H1 (cell line): Measurements from ENCODE around the gene DOCK1. TPM values are rescaled to one million over a fixed set of nuclear protein-coding genes. Genes with fewer than 3 reads are reported as not detected.
A peak's percentile ranks its signal among the peaks of the same experiment; 100 is the strongest.

Source experiments
- CTCF ChIA-PET: fragments of 300-600 bp; sonication (Branson Sonifier 250); formaldehyde crosslinking; loops from one replicate; lab custom pipeline; 2021; ENCODE audit not compliant: partially characterized antibody; lab: Charles Lee
- POLR2A ChIA-PET: fragments of 300-600 bp; sonication (Branson Sonifier 250); formaldehyde crosslinking; loops from one replicate; lab custom pipeline; 2021; ENCODE audit warnings: inconsistent platforms; ENCODE audit not compliant: partially characterized antibody; lab: Charles Lee
- DNase-seq, 2 experiments: peaks; one replicate each; pipeline versions ENCODE4 v3.0.0 to v3.0.0-alpha.2; 2010 to 2022; ENCODE audit warnings: low spot score in 2 of 2, low read depth in 1 of 2, mixed read lengths in 1 of 2
- FAIRE-seq: peaks from 2 replicates; lab custom pipeline; 2011; peaks lifted over from hg19 to GRCh38; lab: Jason Lieb, UNC
- H2AFZ ChIP-seq: 2 replicates; pipeline ENCODE4 v1.8.1; 2012; ENCODE audit warnings: low read length, inconsistent platforms
- H2AK5ac ChIP-seq: 2 replicates; pipeline ENCODE4 v1.6.1; 2013; ENCODE audit warnings: low read depth, low read length
- H2BK120ac ChIP-seq: replicated peaks from 2 replicates; pipeline ENCODE3; 2013; ENCODE audit warnings: low read depth, low read length, inconsistent platforms
- H2BK12ac ChIP-seq: 2 replicates; pipeline ENCODE4 v1.6.1; 2013; ENCODE audit warnings: low read depth, low read length
- H2BK15ac ChIP-seq: 2 replicates; pipeline ENCODE4 v1.6.1; 2013; ENCODE audit warnings: low read length
- H2BK20ac ChIP-seq: 2 replicates; pipeline ENCODE4 v1.6.1; 2013; ENCODE audit warnings: low read length
- H2BK5ac ChIP-seq: 2 replicates; pipeline ENCODE4 v1.6.1; 2013; ENCODE audit warnings: low read depth, low read length
- H3K14ac ChIP-seq: 2 replicates; pipeline ENCODE4 v1.6.1; 2013; ENCODE audit warnings: inconsistent platforms; ENCODE audit not compliant: insufficient read length
- H3K18ac ChIP-seq: 2 replicates; pipeline ENCODE4 v1.6.1; 2013; ENCODE audit warnings: low read length; ENCODE audit errors: extremely low read depth
- H3K23ac ChIP-seq: 2 replicates; pipeline ENCODE4 v1.6.1; 2013; ENCODE audit warnings: inconsistent platforms; ENCODE audit not compliant: insufficient read length
- H3K23me2 ChIP-seq: 2 replicates; pipeline ENCODE4 v1.6.1; 2013; ENCODE audit warnings: low read depth, low read length
- H3K27ac ChIP-seq: 2 replicates; pipeline ENCODE4 v1.6.1; 2011; ENCODE audit warnings: low read depth, low read length, inconsistent platforms
- H3K27me3 ChIP-seq, 4 experiments: replicated peaks in 1 of 4; 1 replicate in 1 of 4; 2 replicates in 3 of 4; pipeline versions ENCODE4 v1.6.1 to v1.8.1; 2011 to 2013; ENCODE audit warnings: low read length in 3 of 4, mild to moderate bottlenecking in 3 of 4, inconsistent platforms in 2 of 4, mixed read lengths in 2 of 4, moderate library complexity in 1 of 4; ENCODE audit not compliant: control insufficient read depth in 3 of 4, insufficient read depth in 3 of 4; ENCODE audit errors: extremely low read depth in 1 of 4
- H3K36me3 ChIP-seq, 4 experiments: 2 replicates each; pipeline versions ENCODE4 v1.6.1 to v1.8.1; 2011 to 2013; ENCODE audit warnings: mild to moderate bottlenecking in 4 of 4, low read length in 3 of 4, moderate library complexity in 2 of 4, control low read depth in 1 of 4, inconsistent platforms in 1 of 4; ENCODE audit not compliant: insufficient read depth in 4 of 4, control insufficient read depth in 2 of 4
- H3K4ac ChIP-seq: replicated peaks from 2 replicates; pipeline ENCODE3; 2013; ENCODE audit warnings: low read length, low read depth, mixed read lengths, inconsistent platforms; ENCODE audit not compliant: insufficient read length
- H3K4me1 ChIP-seq, 4 experiments: replicated peaks in 1 of 4; 1 replicate in 1 of 4; 2 replicates in 3 of 4; pipeline versions ENCODE4 v1.6.1 to v1.8.1; 2011 to 2013; ENCODE audit warnings: low read length in 3 of 4, inconsistent platforms in 2 of 4, mixed read lengths in 1 of 4; ENCODE audit not compliant: insufficient read depth in 4 of 4, control insufficient read depth in 3 of 4
- H3K4me2 ChIP-seq, 2 experiments: 2 replicates each; pipeline versions ENCODE4 v1.6.1 to v1.8.1; 2011 to 2013; ENCODE audit warnings: low read depth in 2 of 2, low read length in 2 of 2, control low read depth in 1 of 2, inconsistent platforms in 1 of 2, mild to moderate bottlenecking in 1 of 2; ENCODE audit not compliant: insufficient read depth in 1 of 2
- H3K4me3 ChIP-seq, 4 experiments: fragments of 200-600, 300-600 bp in 1 of 4; sonication (generic), shearing (Covaris generic), sonication (Bioruptor Twin) in 1 of 4; 2 replicates each; pipeline versions ENCODE4 v1.5.1 to v1.8.1; 2011 to 2016; ENCODE audit warnings: low read length in 4 of 4, low read depth in 3 of 4, control low read depth in 2 of 4, inconsistent platforms in 2 of 4, mild to moderate bottlenecking in 2 of 4, mixed read lengths in 1 of 4, moderate library complexity in 1 of 4; ENCODE audit not compliant: insufficient read depth in 2 of 4; ENCODE audit errors: extremely low read depth in 1 of 4
- H3K56ac ChIP-seq: replicated peaks from 2 replicates; pipeline ENCODE3; 2013; ENCODE audit warnings: low read depth, mild to moderate bottlenecking, mixed read lengths, low read length, inconsistent platforms; ENCODE audit not compliant: insufficient read length
- H3K79me1 ChIP-seq: 2 replicates; pipeline ENCODE4 v1.6.1; 2013; ENCODE audit warnings: low read depth, low read length, control low read depth
- H3K79me2 ChIP-seq, 2 experiments: 2 replicates each; pipeline versions ENCODE4 v1.6.1 to v1.8.1; 2012 to 2013; ENCODE audit warnings: low read length in 2 of 2, mild to moderate bottlenecking in 2 of 2, inconsistent platforms in 1 of 2; ENCODE audit not compliant: insufficient read depth in 2 of 2, control insufficient read depth in 1 of 2
- H3K9ac ChIP-seq, 4 experiments: replicated peaks in 1 of 4; 1 replicate in 1 of 4; 2 replicates in 3 of 4; pipeline versions ENCODE4 v1.6.1 to v1.8.1; 2011 to 2013; ENCODE audit warnings: low read depth in 3 of 4, low read length in 3 of 4, control low read depth in 2 of 4, mild to moderate bottlenecking in 2 of 4, moderate library complexity in 2 of 4, inconsistent platforms in 1 of 4; ENCODE audit errors: extremely low read depth in 1 of 4
- H3K9me3 ChIP-seq, 2 experiments: 2 replicates each; pipeline versions ENCODE4 v1.6.1 to v1.8.1; 2012 to 2013; ENCODE audit warnings: mild to moderate bottlenecking in 2 of 2, moderate library complexity in 2 of 2, control low read depth in 1 of 2, inconsistent platforms in 1 of 2, low read depth in 1 of 2, low read length in 1 of 2, mixed read lengths in 1 of 2; ENCODE audit not compliant: insufficient read depth in 2 of 2
- H4K20me1 ChIP-seq, 2 experiments: replicated peaks in 1 of 2; 2 replicates each; pipeline versions ENCODE3 to v1.8.1; 2011 to 2013; ENCODE audit warnings: inconsistent platforms in 2 of 2, low read length in 2 of 2, mild to moderate bottlenecking in 1 of 2; ENCODE audit not compliant: insufficient read depth in 2 of 2, control insufficient read depth in 1 of 2
- H4K5ac ChIP-seq: 2 replicates; pipeline ENCODE4 v1.6.1; 2013; ENCODE audit warnings: low read length, low read depth, mixed read lengths, inconsistent platforms; ENCODE audit not compliant: insufficient read length
- H4K8ac ChIP-seq: 2 replicates; pipeline ENCODE4 v1.8.0; 2013; ENCODE audit warnings: mild to moderate bottlenecking, moderate library complexity, low read length, inconsistent platforms; ENCODE audit not compliant: insufficient read depth; ENCODE audit errors: extremely low read depth
- H4K91ac ChIP-seq: replicated peaks from 2 replicates; pipeline ENCODE3; 2013; ENCODE audit warnings: low read length, mixed read lengths, inconsistent platforms; ENCODE audit not compliant: insufficient read length
- MAFK ChIP-seq: IDR thresholded peaks from 2 replicates; pipeline ENCODE4 v1.6.1; 2012; ENCODE audit warnings: low read depth, mild to moderate bottlenecking, improper control_type of control experiment, low read length
- SRF ChIP-seq: IDR thresholded peaks from 2 replicates; pipeline ENCODE4 v1.6.1; 2011; ENCODE audit warnings: mild to moderate bottlenecking, low read depth, low read length, moderate library complexity
- WGBS, 2 experiments: shearing (Covaris generic) in 1 of 2; methylation state at CpG; one replicate each; pipeline versions ENCODE4 v1.1.6 to v1.1.7; 2013 to 2015; ENCODE audit warnings: low lambda C conversion rate in 2 of 2, mixed read lengths in 2 of 2, inconsistent platforms in 1 of 2, low coverage in 1 of 2, missing lambda C conversion rate in 1 of 2; ENCODE audit not compliant: insufficient replicate concordance in 2 of 2, insufficient coverage in 1 of 2, insufficient read length in 1 of 2; ENCODE audit errors: extremely low coverage in 1 of 2, missing lambda C conversion rate in 1 of 2; 5-methylcytosine and 5-hydroxymethylcytosine counted together
- polyA plus RNA-seq, 7 experiments: library from polyadenylated mRNA; depleted of rRNA in 3 of 7; stranded (reverse) in 5 of 7; unstranded in 2 of 7; fragments of >200 nt in 5 of 7; fragments of 200-250 nt in 2 of 7; gene quantifications; 1 replicate in 5 of 7; 2 replicates in 1 of 7; 4 replicates in 1 of 7; pipeline versions ENCODE4 v1.2.1 to v1.2.3, GENCODE V29; 2011 to 2013; ENCODE audit warnings: missing spikeins in 2 of 7, mixed read lengths in 2 of 7
- total RNA-seq: library from RNA; stranded (reverse); fragmentation: NEBNext Ultra II Directional; extraction: Animal tissue kit (Norgen Biotek cat#: 25700); gene quantifications from 2 replicates; pipeline ENCODE4 v1.2.1, GENCODE V29; 2021

DOCK1 gene
- total and polyA plus RNA-seq, 2 of the 8 experiments (the other 6 are each of a cell fraction or from before 2014, with no cell fraction given) = 11.6 to 53.0 TPM

- TF ChIP-seq MAFK (no peak), SRF (peak; percentile 50; the same call in 1 of the 2 replicates)
- Histone ChIP-seq H3K9me3 (no peaks in the 10 kb centered on the region), H4K8ac (no peak overlapping the region), H3K79me1 (no peaks in the 10 kb centered on the region), H3K14ac (no peak overlapping the region), H3K23ac (no peak overlapping the region), H2BK5ac (no peak overlapping the region), H3K36me3 (no peaks in the 10 kb centered on the region), H2BK120ac (no peak overlapping the region), H2BK12ac (no peak overlapping the region), H4K5ac (no peak overlapping the region), H3K4me3 (no peak overlapping the region), H2BK20ac (no peak overlapping the region), H3K4me1 (peaks cover 0 to 5% (median under 1%) of the 10 kb centered on the region in 4 experiments; a peak in 3 of 7 replicates), H2AK5ac (no peak overlapping the region), H2AFZ (no peak overlapping the region), H3K4me2 (no peak overlapping the region), H2BK15ac (no peak overlapping the region), H3K23me2 (no peaks in the 10 kb centered on the region), H3K56ac (no peak overlapping the region), H4K91ac (no peak overlapping the region), H3K18ac (no peak overlapping the region), H3K4ac (no peak overlapping the region), H3K27me3 (no peaks in the 10 kb centered on the region), H3K27ac (no peak overlapping the region), H4K20me1 (no peaks in the 10 kb centered on the region), H3K9ac (no peak overlapping the region), H3K79me2 (no peaks in the 10 kb centered on the region)
- 85% methylated on average over 3 of the region's 3 CpGs; no CpG with 5 or more reads in 1 of the 2 experiments for WGBS, 2 experiments
- DNase-seq (no peak), FAIRE-seq (no peak)
- CTCF ChIA-PET = interaction anchor here (1.0 kb wide), 1 partner anchor 106 kb away, joined by 5 read pairs; no protein-coding TSS in a partner anchor
- POLR2A ChIA-PET = interaction anchor here (1.4 kb wide), 1 partner anchor 12 kb away, joined by 4 read pairs; no protein-coding TSS in a partner anchor
Observed at GRCh38 chr10:127349737-127350136, 444.5 kb downstream of the DOCK1 start.
